NCI-H2196 treated with DMSO at 0.1 percent for 48 hours (cell line): ENCODE results near the gene COL11A2.

ENCODE experiments used
- DNase-seq: peaks from one replicate; lab custom pipeline; 2025; ENCODE audit not compliant: unreplicated experiment; lab: John Stamatoyannopoulos, UW

Gene COL11A2

GRCh38 chr6:33193619-33194018 lies 1.4 kb upstream of the COL11A2 start:
- no peak for DNase-seq

DNA sequence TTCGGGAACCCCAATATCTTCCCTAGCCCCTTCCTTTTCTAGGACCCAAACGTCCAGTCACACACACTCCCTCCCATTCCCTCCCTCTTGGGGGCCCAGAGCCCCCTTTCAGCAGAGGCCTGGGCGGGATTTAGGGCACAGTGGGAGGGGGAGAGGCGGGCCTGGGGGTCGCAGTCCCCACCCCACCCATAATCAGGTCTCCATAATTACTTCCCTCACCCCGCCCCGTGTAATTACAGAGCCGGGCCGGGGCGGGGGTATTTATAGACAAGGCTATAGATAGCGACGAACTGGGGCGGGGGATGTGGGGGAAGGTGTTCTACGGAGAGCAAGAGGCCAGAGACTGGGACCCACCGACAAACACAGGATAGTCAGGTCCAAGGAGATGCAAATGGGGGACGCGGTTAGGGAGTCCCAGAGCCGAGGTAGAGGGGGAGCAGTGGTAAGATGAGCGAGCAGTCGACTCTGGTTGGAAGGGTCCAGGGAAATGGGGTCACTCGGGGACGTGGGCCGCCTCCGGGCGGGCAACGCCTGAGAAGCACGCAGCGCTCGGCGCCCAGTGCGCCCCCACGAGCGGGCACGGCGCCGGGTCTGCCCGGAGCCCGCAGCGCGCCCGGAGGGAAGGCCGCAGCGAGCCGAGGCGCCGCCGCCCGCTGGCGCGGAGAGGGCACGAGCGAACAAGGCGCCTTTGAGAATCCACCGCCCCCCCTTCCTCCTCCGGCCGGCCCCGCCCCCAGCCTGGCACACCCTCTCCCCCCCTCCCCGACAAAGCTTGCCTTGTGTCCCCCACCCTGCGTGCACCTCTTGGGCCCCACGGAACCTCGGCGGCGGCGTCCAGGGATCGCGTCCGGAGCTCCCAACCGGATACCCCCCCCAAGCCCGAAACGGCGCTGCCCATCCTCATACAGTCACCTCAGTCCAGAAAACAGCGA lies 670 bp upstream of the COL11A2 start:
- DNase-seq, result no peak

DNA sequence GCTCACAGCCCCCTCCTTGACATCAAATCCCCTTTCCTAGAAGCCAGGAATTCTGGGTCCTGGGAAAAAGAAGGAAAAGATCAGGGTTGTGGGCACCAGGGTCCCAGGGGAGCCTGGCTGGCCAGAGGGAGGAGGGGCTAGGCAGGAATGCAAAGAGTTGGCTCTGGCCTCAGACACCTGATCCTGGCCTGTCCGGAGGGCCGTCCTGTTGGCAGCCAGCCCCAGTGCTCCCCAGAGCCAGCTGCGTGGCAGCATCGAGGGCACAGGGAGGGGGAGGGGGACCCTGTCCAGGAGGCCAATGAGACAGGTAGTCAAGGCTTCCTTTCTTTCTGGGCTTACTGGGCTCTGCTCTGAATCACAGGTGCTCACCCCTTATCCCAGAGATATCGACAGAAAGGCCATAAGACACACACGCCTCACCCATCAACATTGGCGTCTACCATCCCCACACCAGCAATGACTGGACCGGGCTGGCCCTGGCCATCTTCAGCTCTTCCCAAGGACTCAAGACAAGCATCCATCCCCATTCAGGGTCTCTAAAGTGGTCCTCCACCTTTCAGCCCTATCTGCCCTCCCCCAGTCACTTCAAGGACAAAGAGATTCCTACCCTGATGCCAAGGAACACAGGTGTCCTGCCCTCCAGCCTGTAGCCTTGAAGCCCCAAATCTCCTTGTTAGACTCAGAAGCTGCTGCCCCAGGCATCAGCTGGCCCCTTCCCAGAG lies 723 bp downstream of the COL11A2 start:
- peak; percentile 77 for DNase-seq

DNA sequence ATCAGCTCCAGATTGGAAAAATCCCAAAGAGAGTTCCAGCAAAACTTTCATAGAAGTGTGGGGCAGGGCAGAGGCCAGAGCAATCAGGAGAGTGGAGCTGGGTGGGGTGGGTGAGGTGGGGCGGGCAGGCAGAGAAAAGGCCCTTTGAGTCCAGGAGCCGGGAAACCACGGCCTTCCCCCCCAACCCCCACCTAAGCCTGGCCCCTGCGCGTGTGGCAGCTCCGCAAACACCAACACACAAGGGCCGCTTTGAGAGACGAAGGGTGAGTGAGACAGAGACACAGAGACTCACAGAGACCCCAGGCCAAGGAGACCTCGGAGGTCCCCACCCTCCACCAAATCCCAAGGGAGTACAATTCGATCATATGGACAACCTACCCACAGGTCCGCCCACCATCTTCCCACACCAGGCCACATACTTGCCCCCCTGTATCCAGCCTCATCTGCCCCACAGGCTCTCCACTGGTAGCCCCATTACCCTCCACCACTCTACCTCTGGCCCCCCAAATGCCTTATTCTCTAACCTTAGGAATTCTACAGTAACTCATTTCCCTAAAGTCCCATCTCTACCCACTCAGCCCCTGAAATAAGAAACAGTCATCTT lies 1.7 kb downstream of the COL11A2 start:
- no peak for DNase-seq

DNA sequence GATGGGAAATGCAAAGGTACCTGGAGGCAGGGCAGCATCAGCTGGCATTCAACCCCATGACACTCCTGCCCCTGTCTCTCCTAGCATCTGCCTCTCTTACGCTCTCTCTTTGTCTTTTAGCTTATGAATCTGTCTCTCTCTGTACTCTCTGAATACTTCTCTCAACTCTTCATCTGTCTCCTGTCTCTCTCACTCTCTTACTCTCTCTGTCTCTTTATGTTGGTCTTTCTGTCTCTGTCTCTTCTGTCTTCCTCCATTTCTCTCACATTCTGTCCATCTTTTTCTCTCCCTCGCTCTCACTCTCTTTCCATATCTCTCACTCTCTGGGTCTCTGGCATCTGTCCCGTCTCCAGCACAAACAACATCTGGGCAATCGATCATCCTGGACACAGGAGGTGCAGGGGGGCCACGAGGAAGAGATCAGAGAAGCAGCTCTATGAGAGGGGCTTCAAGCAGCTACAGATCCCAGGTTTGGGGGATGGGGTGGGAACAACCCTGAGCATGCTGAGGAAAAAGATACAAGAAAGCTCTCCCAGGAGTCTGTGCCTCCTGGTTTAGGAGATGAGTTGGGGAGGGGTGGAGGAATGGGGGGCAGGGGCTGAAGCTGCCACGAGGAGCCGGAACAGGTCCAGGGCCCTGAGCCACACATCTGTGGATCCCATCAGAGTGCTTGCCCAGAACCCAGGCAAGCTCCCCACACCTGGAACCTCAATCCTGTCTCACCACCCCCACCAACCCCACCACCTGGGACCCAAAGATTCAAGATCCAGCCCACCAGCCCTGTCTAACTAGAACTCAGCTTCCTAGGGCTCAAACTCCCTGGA lies 2.4 kb downstream of the COL11A2 start:
- no peak for DNase-seq

DNA sequence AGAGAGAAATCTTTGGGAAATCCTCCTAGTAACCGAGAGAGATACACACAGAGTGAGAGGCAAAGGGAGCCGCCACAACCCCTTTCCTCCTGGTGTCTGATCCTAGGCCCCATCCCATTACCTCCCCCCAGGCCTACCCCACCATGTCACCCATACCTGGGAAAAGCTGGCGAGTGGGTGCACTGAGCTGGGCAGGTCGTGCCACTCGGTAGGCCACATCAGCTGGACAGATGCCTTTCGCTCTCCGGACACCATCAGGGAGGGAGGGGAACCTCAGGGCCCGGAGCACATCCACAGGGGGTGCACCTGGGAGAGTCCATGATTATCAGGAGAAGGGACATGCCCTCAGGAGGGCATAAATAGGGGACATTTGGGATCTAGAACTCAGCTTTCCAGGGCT lies 3.1 kb downstream of the COL11A2 start:
- no peak for DNase-seq

DNA sequence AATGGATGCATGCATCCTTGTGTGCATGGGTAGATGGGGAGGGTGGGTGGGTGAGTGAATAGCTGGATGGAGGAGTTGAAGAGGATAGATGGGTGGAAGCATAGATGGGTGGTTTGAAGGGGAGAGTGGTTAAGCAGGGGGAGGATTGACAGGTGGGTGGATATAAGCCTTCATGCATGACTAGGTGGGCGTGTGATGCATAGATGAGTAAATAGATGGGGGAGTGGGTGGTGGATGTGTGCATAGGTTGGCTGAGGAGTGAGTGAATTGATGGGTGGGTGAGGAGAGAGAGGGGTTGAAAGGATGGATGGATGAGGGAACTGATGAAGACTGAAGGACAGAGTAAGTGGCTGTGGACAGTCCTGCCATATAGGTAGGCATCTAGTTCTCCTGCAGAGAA lies 4.5 kb downstream of the COL11A2 start:
- no peak for DNase-seq

DNA sequence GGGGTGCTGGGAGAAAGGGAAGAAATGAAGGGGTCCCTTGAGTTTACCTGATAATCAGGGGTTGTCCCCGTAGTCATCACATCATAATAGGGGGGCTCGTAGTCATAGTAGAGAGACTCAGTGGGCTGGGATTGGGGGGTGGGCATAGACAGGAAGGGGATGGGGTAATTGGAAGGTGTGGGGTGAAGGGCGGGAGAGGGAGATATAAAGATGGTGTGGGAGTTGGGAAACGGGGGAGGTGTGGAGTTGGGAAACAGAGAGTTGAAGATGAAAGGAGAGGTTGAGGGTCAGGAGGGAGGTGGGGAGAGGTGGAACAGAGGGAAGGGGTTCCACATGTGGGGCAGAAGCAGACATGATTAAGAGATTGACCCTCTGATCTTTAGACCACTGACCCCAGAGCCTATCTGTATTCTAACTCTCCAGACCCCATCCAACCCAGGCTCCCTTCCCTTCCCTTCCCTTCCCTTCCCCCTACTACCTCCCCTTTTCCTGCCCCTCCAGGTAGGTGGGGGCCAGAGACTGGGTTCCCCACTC lies 6.5 kb downstream of the COL11A2 start:
- DNase-seq, result no peak

DNA sequence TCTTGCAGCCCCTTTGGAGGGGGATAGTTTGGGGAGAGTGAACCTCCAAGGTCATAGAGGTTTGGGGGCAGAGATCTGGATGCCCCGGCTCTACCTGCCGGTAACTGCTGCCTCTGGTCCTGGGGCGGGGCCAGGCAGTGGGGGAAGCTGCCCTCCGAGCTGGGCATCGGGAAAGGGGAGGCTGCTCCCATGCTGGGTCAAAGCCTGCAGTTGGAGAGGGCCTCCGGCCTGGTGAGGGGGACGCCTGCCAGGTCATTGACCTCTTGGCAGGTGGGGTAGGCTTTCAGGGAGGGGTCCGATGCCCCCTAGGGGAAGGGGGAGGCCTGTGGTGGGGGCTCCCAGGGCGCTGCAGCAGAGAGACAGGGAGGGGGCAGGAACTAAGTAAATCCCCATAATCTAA lies 7.1 kb downstream of the COL11A2 start:
- DNase-seq, result no peak

GRCh38 chr6:33183071-33183683 lies 9.1 kb downstream of the COL11A2 start:
- DNase-seq, result no peak

- no peak for DNase-seq
Observed at GRCh38 chr6:33181141-33181540, 11.1 kb downstream of the COL11A2 start.

GRCh38 chr6:33178755-33179475 lies 13.4 kb downstream of the COL11A2 start:
- DNase-seq, result no peak

GRCh38 chr6:33177552-33178446 lies 14.5 kb downstream of the COL11A2 start:
- no peak for DNase-seq

GRCh38 chr6:33176906-33177305 lies 15.4 kb downstream of the COL11A2 start:
- DNase-seq, result no peak

DNA sequence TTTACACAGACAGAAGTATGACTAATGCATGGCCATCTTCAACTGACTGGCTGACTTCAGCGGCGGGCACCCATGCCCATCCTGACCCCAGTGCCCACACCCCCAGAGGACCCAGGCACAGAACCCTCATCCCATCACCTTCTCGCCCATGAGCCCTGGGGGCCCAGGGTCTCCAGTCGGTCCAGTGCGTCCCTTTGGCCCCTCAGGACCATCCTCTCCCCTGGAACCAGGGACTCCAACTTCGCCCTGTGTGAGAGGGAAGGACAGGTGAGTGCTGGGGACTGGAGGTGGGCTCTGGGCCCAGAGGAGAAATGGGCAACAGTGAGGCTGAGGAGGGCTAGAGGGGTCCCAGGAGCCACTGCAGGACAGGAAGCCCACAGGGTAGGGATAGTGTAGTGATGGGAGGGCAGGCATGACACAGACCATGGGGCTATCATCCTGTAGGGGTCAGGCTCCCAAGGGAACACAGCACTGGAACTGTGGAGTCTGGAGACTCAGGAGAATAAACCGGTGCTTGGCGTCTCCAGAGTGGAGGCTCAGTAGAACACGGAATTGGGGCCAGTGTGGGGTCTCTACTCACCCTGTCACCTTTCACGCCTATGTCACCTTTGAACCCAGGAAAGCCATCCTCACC lies 16.7 kb downstream of the COL11A2 start:
- DNase-seq, result no peak

GRCh38 chr6:33174784-33175183 lies 17.5 kb downstream of the COL11A2 start:
- DNase-seq, result no peak

DNA sequence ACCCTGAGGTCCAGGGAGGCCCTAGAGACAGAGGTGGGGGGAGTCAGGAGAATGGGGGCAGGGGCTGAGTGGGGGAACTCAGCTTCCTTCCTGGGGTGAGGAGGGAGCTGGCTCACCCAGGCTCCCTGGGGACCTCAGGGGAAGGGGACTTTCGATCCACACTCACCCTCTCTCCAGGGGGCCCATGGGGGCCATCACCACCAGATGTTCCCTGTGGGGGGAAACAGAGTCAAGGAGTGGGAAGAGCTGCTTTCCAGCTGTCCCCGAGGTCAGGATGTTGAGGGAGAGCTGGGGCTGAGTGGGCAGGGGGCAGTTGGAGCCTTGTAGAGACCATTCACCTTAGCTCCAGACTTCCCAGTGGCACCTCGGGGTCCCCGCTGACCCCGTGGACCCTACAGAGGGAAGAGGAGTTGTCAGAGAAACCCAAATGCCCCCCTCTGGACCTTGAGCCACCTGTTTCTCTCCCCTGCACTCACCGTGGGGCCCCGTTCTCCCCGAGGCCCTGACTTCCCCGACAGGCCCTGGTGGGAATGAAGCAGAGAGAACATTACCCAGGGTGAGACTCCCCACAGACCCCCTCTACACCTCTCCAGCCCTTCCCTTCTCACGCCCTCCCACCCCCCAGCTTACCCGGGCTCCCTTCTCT lies 18.6 kb downstream of the COL11A2 start:
- no peak for DNase-seq
